Transverse colon (tissue), 4 donors: ENCODE data around the gene SLC38A10. TPM values are rescaled to one million over a fixed set of nuclear protein-coding genes. Genes with fewer than 3 reads are reported as not detected.

Source experiments
- DNase-seq: peaks from one replicate; pipeline ENCODE4 v3.0.0-alpha.2; 2019
- H3K27ac ChIP-seq, 4 donors: fragments of 200-600 bp; sonication (generic); 2 replicates each; pipeline ENCODE4 v1.5.1; 2016 to 2018; ENCODE audit warnings: inconsistent platforms in 4 of 4
- H3K27me3 ChIP-seq: fragments of 200-600 bp; sonication (generic); 2 replicates; pipeline ENCODE4 v1.5.1; 2017; ENCODE audit warnings: inconsistent platforms
- H3K36me3 ChIP-seq, 4 donors: fragments of 200-600 bp; sonication (generic); 2 replicates each; pipeline ENCODE4 v1.5.1; 2017 to 2019; ENCODE audit warnings: inconsistent platforms in 4 of 4
- H3K4me1 ChIP-seq, 4 donors: fragments of 200-600 bp; sonication (generic); 2 replicates each; pipeline ENCODE4 v1.5.1; 2017 to 2020; ENCODE audit warnings: inconsistent platforms in 4 of 4
- H3K4me3 ChIP-seq, 4 donors: fragments of 200-600 bp; sonication (generic); 1 replicate in 1 of 4; 2 replicates in 3 of 4; pipeline versions ENCODE4 v1.5.1 to v1.6.1; 2017 to 2019; ENCODE audit warnings: inconsistent platforms in 4 of 4
- H3K9me3 ChIP-seq, 2 donors: fragments of 200-600 bp; sonication (generic); 2 replicates each; pipeline ENCODE4 v1.5.1; 2017 to 2019; ENCODE audit warnings: inconsistent platforms in 2 of 2
- CTCF ChIP-seq, 5 experiments: fragments of 200-600 bp in 3 of 5; fragments of 450-650 bp in 2 of 5; sonication (generic) in 3 of 5; IDR thresholded peaks; 1 replicate in 2 of 5; 2 replicates in 3 of 5; pipeline ENCODE4 v1.5.1; 2016 to 2017; ENCODE audit warnings: antibody characterized with exemption in 5 of 5, inconsistent platforms in 3 of 5, mild to moderate bottlenecking in 2 of 5, moderate library complexity in 1 of 5
- EP300 ChIP-seq: sonication (generic); formaldehyde crosslinking; IDR thresholded peaks from one replicate; pipeline ENCODE4 v1.6.1; 2017; ENCODE audit warnings: antibody characterized with exemption, low read depth
- POLR2A ChIP-seq: fragments of 450-650 bp; IDR thresholded peaks from one replicate; pipeline ENCODE4 v1.6.1; 2016; ENCODE audit warnings: antibody characterized with exemption, mild to moderate bottlenecking, moderate library complexity
- POLR2AphosphoS5 ChIP-seq, 3 donors: sonication (generic); formaldehyde crosslinking; IDR thresholded peaks; one replicate each; pipeline ENCODE4 v1.6.1; 2016; ENCODE audit warnings: antibody characterized with exemption in 3 of 3
- WGBS, 2 donors: methylation state at CpG; one replicate each; pipeline ENCODE4 v1.1.5; 2018; ENCODE audit warnings: low coverage in 1 of 2; 5-methylcytosine and 5-hydroxymethylcytosine counted together
- in situ Hi-C, 4 donors: fragments of 200-750 bp; cut with MboI; loops; one replicate each; pipeline versions ENCODE4 v1.15.0 to v1.15.1; 2017; ENCODE audit warnings: low sequenced_read_pairs in 3 of 4, low pct_ligation_motif_present in 1 of 4, low pct_unique_long_range_greater_than_20kb in 1 of 4
- intact Hi-C: fragments of 100-400 bp; cut with DNase I; formaldehyde crosslinking; loops from one replicate; pipeline ENCODE4 v1.15.1; 2023; ENCODE audit warnings: low total_unique reads
- total RNA-seq, 4 donors: library from RNA; depleted of rRNA; stranded (reverse); fragments of >200 nt; gene quantifications; one replicate each; pipeline ENCODE4 v1.1.0, GENCODE V29; 2016

Gene SLC38A10
- total RNA-seq, 4 donors from 2014 or later, result 94.9 to 113 (median 98.9) TPM

- intact Hi-C loops, result no loop called here
- DNase-seq, result no peak
- 19% methylated on average over 55 of the region's 60 CpGs; no CpG with 5 or more reads in 1 of the 2 donors for WGBS, 2 donors
These were observed 45.8 kb upstream of the SLC38A10 start for GRCh38 chr17:81340607-81341515.

GRCh38 chr17:81339534-81340296 is 44.6 kb upstream of the SLC38A10 start:
- WGBS, 2 donors, result 40 to 48% methylated on average over 2 to 9 of the region's 11 CpGs
- H3K36me3 ChIP-seq, result no peaks in the 10 kb centered on the region
- intact Hi-C loops (no loop called here), in situ Hi-C loops (loop anchor here in 1 of 4 donors (10.0 kb wide), 1 partner anchor 55 kb away; the partner anchor contains the start of gene BAHCC1)
- H3K4me1 ChIP-seq, result peaks cover 20 to 82% (median 68%) of the 10 kb centered on the region in 4 donors
- TF ChIP-seq POLR2AphosphoS5 (IDR thresholded peaks at IDR 0.05), result no peak
- H3K27me3 ChIP-seq, result peaks cover 24% of the 10 kb centered on the region
- H3K27ac ChIP-seq, result peak overlapping the region; percentile 97 to 99 (median 98)
- H3K9me3 ChIP-seq, result no peaks in the 10 kb centered on the region
- H3K4me3 ChIP-seq, result no peak overlapping the region
- DNase-seq, result peak; percentile 50

More at GRCh38 chr17:81340607-81341515, 45.8 kb upstream of the SLC38A10 start:
- peak overlapping the region; percentile 97 to 99 (median 98) for H3K27ac ChIP-seq
- TF ChIP-seq POLR2A (no peak), POLR2AphosphoS5 (IDR thresholded peaks at IDR 0.05) (no peak), CTCF (IDR thresholded peaks at IDR 0.05) (no peak), EP300 (no peak)
- peaks cover 20 to 79% (median 61%) of the 10 kb centered on the region in 4 donors for H3K4me1 ChIP-seq
- H3K27me3 ChIP-seq, result peaks cover 24% of the 10 kb centered on the region
- H3K4me3 ChIP-seq, result peak overlapping the region; percentile 23 to 92 (median 54)
- no peaks in the 10 kb centered on the region for H3K36me3 ChIP-seq
- in situ Hi-C loops, result no loop called here
- H3K9me3 ChIP-seq, result no peaks in the 10 kb centered on the region

- intact Hi-C loops (no loop called here), in situ Hi-C loops (loop anchor here in 1 of 4 donors (10.0 kb wide), 1 partner anchor 56 kb away; the partner anchor contains the start of gene BAHCC1)
- Histone ChIP-seq H3K4me1 (peaks cover 20 to 78% (median 68%) of the 10 kb centered on the region in 4 donors), H3K9me3 (no peaks in the 10 kb centered on the region), H3K27ac (peak overlapping the region; percentile 97 to 99 (median 98)), H3K36me3 (no peaks in the 10 kb centered on the region), H3K27me3 (peaks cover 24% of the 10 kb centered on the region), H3K4me3 (no peak overlapping the region)
- TF ChIP-seq CTCF (IDR thresholded peaks at IDR 0.05) (no peak), EP300 (no peak), POLR2AphosphoS5 (IDR thresholded peaks at IDR 0.05) (no peak), POLR2A (no peak)
- DNase-seq, result peak; percentile 49
- WGBS, 2 donors, result 22 to 30% methylated on average over 2 to 4 of the region's 4 CpGs
These were observed 44.1 kb upstream of the SLC38A10 start for GRCh38 chr17:81339191-81339533.

- intact Hi-C loops (no loop called here), in situ Hi-C loops (loop anchor here in 1 of 4 donors (10.0 kb wide), 1 partner anchor 56 kb away; the partner anchor contains the start of gene BAHCC1)
These were observed 43.4 kb upstream of the SLC38A10 start for GRCh38 chr17:81338274-81339190.

More at GRCh38 chr17:81338274-81339190, 43.4 kb upstream of the SLC38A10 start:
- TF ChIP-seq CTCF (IDR thresholded peaks at IDR 0.05) (no peak), EP300 (no peak), POLR2A (no peak), POLR2AphosphoS5 (IDR thresholded peaks at IDR 0.05) (no peak)
- Histone ChIP-seq H3K4me1 (peaks cover 20 to 78% (median 67%) of the 10 kb centered on the region in 4 donors), H3K9me3 (no peaks in the 10 kb centered on the region), H3K27me3 (peaks cover 22% of the 10 kb centered on the region), H3K4me3 (no peak overlapping the region), H3K36me3 (no peaks in the 10 kb centered on the region), H3K27ac (peak overlapping the region; percentile 97 to 99 (median 98))
- peak; percentile 7 for DNase-seq
- 70 to 83% methylated on average over 1 to 15 of the region's 17 CpGs for WGBS, 2 donors
